Epidermal melanocyte (primary cell): ENCODE data around the gene MRPL4.
A peak's percentile ranks its signal among the peaks of the same experiment; 100 is the strongest.

Experiments
- DNase-seq: peaks from one replicate; pipeline ENCODE4 v3.0.0; 2011; ENCODE audit warnings: low spot score; ENCODE audit not compliant: insufficient read length

Gene MRPL4

DNA sequence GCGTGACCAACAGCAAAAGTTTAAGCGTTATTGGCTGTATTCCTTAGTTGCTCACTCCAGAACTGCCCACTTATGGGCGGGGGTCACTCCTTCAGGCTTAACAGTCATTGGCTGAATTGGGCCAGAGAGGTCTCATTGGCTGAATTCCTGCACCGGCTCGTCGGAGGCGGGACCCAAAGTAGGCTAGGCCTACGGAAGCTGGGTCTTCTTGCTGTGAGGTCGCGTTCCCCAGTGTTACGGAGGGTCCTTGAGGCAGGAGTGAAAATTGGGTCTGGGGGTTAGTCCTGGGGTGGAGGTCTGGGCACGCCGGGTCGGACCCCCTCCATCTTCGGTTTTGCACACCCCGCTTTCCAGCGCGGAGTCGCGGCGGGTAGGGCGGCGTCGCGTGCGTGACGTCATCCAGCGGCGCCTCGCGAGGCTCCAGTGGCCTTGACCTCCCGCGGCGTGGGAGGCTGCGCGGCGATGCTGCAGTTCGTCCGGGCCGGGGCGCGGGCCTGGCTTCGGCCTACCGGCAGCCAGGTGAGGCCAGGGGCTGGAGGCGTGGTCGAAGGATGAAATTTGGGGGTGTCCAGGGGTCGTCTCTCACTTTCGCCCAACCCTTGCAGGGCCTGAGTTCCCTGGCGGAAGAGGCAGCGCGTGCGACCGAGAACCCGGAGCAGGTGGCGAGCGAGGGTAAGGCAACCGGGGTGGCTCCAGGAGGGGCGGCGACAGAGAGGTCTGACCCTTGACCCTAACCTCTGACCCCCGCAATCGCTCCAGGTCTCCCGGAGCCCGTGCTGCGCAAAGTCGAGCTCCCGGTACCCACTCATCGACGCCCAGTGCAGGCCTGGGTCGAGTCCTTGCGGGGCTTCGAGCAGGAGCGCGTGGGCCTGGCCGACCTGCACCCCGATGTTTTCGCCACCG, at the start of gene MRPL4:
Gene MRPL4, plus strand, starts transcription at position 423 of the 903 bp plus-strand sequence. Its CDS starts 40 bp downstream, at position 463.
- peak; percentile 94 for DNase-seq

- DNase-seq, result no peak
These were observed 48.3 kb upstream of the MRPL4 start for GRCh38 chr19:10203686-10204085.

DNA sequence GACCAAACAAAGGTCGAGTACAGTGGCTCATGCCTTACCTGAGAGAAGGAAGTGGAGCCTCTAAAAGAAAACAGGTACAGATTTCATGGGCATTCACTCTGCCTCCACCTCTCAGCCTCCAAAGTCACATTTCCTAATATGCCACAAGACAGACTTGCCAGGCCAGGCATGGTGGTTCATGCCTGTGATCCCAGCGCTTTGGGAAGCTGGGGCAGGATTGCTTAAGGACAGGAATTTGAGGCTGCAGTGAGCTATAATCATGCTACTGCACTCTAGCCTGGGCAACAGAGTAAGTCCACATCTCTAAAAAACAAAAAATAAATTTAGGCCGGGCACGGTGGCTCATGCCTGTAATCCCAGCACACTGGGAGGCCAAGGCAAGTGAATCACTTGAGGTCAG, 46.4 kb upstream of the MRPL4 start:
- no peak for DNase-seq

DNA sequence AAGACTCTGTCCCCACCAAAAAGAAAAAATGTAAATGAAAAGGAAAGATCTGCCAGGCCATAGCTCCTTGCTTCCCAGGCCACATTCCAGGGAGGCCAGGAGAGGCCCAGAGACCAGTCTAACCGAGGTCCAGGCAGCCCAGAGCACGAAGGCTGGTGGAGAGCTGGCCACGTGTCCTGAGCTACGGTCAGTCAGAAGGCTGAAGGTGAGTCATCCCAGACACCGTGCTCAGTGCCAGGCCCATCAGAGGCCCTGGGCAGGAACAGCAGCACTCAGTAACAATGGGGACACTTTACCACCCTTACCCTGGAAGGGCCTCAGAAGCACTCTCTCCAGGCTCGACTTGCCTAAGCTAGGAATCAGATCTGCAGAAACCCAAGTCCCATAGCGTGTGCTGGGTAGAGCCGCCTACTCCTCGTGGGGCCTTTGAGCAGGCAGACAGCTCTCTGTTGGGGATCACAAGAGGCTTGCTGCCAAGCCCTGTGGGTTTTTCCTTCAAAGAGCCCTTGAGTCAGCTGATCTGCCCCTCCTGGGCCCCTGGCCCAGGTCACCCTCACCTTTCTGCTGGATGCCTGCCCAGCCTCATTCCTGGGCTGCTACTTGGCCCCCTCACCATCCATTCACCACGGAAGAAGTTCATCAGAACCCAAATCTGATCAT, 45.7 kb upstream of the MRPL4 start:
- DNase-seq, result no peak

DNA sequence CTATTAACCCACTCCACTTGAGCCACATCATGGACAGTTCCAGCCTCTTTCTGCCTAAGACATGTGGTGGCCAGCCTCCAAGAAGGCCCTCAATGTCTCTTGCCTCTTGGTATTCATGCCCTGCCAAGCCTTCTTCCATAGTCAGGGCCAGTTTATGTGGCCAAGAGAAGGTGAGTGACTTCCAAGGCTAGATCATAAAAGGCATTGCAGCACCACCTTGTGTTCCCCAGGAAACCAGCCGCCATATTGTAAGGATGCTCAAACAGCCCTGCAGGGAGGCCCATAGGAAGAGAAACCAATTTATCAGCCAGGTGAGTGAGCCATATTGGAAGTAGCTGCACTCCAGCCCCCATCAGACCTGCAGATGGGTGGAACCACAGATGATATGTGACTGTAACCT, 45.0 kb upstream of the MRPL4 start:
- no peak for DNase-seq

DNA sequence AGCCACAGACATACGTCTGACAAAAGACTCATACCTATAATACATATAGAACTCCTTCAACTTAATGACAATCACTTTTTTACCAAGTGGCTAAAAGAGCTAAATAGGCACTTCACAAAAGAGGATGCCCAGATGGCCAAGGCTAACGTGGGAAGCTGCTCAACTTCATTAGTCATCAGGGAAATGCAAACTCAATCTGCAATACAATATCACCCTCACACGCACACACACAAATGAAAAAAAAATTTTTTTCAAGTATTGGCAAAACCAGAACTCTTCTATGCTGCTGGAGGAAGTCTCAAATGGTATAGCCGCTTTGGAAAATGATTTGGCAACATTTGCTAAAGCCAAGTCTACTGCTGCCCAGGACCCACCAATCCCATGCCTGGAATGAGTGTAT, 42.7 kb upstream of the MRPL4 start:
- DNase-seq, result no peak

GRCh38 chr19:10211061-10211460, 41.0 kb upstream of the MRPL4 start:
- DNase-seq, result no peak

GRCh38 chr19:10211691-10212090, 40.3 kb upstream of the MRPL4 start:
- no peak for DNase-seq

DNA sequence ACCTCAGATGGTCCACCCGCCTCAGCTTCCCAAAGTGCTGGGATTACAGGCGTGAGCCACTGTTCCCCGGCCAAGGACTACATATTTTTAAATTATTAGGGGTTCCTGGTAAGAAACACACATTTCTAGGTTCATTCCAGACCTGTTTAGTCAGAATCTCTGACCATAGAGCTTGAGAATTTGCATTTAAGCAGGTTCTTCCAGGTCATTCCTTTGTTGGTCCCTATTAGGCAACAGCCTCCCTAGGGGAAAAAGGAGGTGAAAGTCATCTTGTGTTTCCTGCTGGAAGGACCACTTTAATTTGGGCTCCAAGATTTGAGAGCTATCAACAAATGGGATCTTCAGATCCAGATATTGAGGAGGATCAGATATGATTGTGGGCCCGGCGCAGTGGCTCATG, 37.2 kb upstream of the MRPL4 start:
- DNase-seq, result no peak

- no peak for DNase-seq
These were observed 34.9 kb upstream of the MRPL4 start for GRCh38 chr19:10217085-10217484.

GRCh38 chr19:10219678-10220077, 32.3 kb upstream of the MRPL4 start:
- no peak for DNase-seq

DNA sequence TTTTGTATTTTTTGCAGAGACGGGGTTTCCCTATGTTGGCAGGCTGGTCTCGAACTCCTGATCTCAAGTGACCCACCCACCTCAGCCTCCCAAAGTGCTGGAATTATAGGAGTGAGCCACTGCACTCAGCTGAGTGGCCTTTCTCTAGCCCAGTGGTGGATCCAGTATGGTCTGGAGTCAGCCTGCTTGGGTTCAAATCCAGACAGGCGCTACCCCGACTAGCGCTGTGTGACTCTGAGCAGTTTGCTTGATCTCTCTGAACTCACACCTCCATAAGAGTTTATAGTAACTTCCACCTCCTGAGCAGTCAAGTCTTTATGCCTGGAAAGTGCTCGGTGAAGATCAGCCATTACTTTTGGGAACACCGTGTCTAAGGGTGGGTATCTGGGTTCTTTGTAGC, 31.3 kb upstream of the MRPL4 start:
- DNase-seq, result no peak

DNA sequence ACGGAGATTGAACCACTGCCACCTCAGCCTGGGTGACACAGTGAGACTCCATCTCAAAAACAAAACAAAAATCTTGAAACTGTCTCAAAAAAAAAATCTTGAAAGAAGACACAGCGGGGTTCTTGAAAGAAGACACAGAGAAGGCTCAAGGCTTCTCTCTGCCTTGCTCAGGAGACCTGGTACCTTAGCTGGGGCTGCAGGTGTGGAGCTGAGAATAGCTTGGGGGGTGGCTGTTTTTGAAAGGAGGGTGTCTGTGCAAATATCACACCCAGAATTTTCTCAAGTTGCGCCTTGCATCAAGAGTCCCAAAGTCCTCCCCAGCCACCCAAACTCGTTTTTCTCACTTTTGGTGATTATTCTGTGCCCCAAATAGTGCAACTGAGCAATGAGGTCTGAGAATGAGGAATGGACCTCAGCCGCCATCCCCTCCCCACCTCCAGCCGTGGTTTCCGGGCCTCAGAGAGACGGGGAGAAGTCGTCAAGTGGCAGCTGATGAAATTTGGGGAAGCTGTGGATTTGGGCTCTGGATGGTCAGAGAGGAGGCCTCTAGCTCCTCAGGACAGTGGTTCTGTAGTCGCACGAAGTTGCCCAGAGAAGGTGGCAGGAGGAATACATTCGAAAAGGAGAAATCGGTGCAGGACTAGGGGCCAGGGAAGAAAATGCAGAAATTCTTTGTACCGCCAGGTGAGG, 29.7 kb upstream of the MRPL4 start:
- no peak for DNase-seq

GRCh38 chr19:10223488-10224213, 28.4 kb upstream of the MRPL4 start:
- no peak for DNase-seq

DNA sequence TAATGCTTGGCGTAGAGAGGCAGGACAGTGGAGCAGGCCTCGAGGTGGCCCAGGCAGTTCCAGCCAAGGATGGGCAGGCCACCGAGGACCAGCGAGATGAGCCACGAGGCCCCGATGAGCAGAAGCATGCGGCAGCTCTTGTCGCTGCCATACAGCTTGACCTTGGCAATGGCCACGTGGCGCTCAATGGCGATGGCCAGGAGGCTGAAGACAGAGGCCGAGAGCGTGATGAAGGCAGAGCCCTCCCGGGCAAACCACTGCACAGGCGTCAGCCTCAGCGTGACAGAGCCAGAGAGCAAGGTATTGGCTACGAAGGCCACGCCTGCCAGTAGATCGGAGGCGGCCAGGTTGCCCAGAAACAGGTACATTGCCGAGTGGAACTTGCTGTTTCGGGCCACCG, 27.7 kb upstream of the MRPL4 start:
- no peak for DNase-seq

GRCh38 chr19:10226021-10226375, 26.0 kb upstream of the MRPL4 start:
- DNase-seq, result no peak

DNA sequence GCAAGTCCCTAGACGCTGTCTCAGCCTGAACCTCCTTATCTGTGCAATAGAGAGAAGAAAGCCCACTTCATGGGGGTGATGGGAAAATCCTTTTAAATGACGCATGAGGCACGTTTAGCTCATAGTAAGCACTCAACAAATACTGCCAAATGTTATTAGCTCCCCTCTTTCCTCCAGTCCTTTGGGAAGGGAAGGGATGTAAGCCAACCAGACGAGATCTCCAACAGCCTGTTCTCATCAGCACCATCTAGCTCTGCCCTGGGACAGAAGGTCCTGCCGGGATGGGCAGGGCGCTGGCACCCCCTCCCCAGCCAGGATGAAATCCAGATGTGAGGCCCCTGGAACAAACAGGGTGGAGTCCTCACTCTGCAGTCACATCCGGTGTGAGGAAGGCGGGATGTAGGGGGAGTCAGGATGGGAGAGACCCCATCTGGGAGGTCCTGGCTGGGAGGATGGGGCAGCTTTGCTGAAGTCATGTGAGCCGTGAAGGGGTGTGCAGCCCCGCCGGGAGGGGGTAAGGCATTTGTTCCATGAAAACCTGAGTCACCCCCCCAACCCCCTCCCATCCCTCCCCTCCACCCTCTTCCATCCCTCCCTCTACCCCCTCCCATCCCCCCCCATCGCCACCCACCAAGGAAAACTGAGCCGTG, 25.5 kb upstream of the MRPL4 start:
- no peak for DNase-seq

- DNase-seq, result peak; percentile 77
These were observed 24.7 kb upstream of the MRPL4 start for GRCh38 chr19:10227026-10227971.

GRCh38 chr19:10228393-10228792, 23.6 kb upstream of the MRPL4 start:
- no peak for DNase-seq

- no peak for DNase-seq
These were observed 23.1 kb upstream of the MRPL4 start for GRCh38 chr19:10228920-10229319.
